Measurements from ENCODE around the gene PROS1.
A peak's percentile ranks its signal among the peaks of the same experiment; 100 is the strongest.

The PROS1 gene

DNA sequence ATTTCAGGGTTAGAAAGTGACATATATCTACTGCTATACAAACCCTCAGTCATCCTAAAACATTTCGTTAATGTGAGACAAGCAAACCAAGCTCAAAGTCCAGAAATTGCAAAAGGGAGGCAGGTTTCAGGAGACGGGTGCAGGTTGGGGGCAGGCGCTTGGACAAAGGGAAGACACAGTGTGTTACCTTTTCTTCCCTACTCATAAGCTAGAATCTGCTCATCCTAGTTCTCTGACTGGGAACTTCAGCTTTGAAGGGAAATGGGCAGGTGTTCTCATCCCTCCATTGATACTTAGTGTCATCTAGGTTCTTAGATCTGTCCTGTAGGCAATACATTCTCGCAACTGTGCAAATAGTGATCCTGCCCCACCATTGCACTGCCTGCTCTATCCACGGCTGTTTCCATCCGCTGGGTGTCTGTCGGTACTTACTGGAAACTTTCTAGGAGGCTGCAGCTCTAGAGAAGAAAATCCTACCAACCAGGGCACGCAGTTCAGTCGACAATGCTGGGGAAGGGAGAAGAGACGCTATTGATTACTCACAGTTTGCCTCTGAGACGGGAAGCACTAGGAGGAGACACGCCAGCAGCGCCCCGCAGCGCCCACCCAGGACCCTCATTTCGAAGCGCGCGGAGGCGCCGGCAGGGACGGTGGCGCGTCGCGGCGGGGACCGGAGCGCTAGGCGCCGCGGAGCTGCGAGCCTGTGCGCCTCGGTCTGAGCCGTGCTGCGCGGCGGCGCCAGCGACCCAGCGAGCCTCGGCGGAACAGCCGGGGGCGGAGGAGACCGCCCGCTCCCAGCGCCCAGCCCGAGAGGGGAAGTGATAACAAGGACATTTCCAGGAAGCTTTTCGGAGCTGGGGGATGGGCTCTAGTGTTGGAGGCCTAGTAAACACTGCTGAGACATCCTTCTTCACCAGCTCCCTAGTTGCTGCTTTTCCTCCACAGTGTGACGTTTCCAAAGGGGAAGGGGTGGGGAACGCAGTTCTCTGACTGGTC is at the start of gene PROS1:
Gene PROS1 (minus strand): TSS at position 766 of the 996 bp plus-strand sequence. CDS start 147 bp downstream, at position 619.
- Histone ChIP-seq H3K79me2 (ENCODE audit: insufficient read depth, low read length) (no peaks in the 10 kb centered on the region), H3K36me3 (ENCODE audit: insufficient read depth, low read length) (no peaks in the 10 kb centered on the region), H3K4me3 (ENCODE audit: low read depth in 1 of 2, low read length in 2 of 2) (peak within 1 kb of the TSS; percentile 33 to 72), H3K27me3 (ENCODE audit: insufficient read depth, low read length, poor library complexity) (no peaks in the 10 kb centered on the region), H4K20me1 (ENCODE audit: insufficient read depth, low read length) (no peaks in the 10 kb centered on the region), H3K9me3 (ENCODE audit: insufficient read depth, low read length, severe bottlenecking) (no peaks in the 10 kb centered on the region), H3K4me2 (ENCODE audit: insufficient read depth, low read length) (peak within 1 kb of the TSS; percentile 78), H3K27ac (ENCODE audit: low read length) (peak within 1 kb of the TSS; percentile 80), H2AFZ (ENCODE audit: low read depth, low read length) (peak within 1 kb of the TSS; percentile 100), H3K9ac (ENCODE audit: low read depth, low read length) (peak within 1 kb of the TSS; percentile 62), H3K4me1 (ENCODE audit: insufficient read depth, low read length) (peaks cover 20% of the 10 kb centered on the region)
- no peak for TF ChIP-seq EZH2 (IDR thresholded peaks at IDR 0.05; ENCODE audit: borderline replicate concordance, low read depth, low read length, severe bottlenecking)
- peak; percentile 53 for TF ChIP-seq CTCF (IDR thresholded peaks at IDR 0.05; ENCODE audit: borderline replicate concordance, extremely low read depth, low read length, poor library complexity, severe bottlenecking)
- ATAC-seq (ENCODE audit: insufficient read depth, low read depth) (peak; percentile 87), DNase-seq (peak; percentile 81)

GRCh38 chr3:94020293-94020692 is 46.6 kb upstream of the PROS1 start:
- no peak overlapping the region for H3K4me3 ChIP-seq (ENCODE audit: low read depth in 1 of 2, low read length in 2 of 2)
- H2AFZ ChIP-seq (ENCODE audit: low read depth, low read length): no peak overlapping the region
- H3K4me2 ChIP-seq (ENCODE audit: insufficient read depth, low read length): no peak overlapping the region
- H3K9me3 ChIP-seq (ENCODE audit: insufficient read depth, low read length, severe bottlenecking): no peaks in the 10 kb centered on the region
- no peaks in the 10 kb centered on the region for H3K36me3 ChIP-seq (ENCODE audit: insufficient read depth, low read length)
- no peaks in the 10 kb centered on the region for H4K20me1 ChIP-seq (ENCODE audit: insufficient read depth, low read length)
- no peak overlapping the region for H3K27ac ChIP-seq (ENCODE audit: low read length)
- no peak for ATAC-seq (ENCODE audit: insufficient read depth, low read depth)
- DNase-seq: no peak
- no peak for TF ChIP-seq EZH2 (IDR thresholded peaks at IDR 0.05; ENCODE audit: borderline replicate concordance, low read depth, low read length, severe bottlenecking)
- no peak overlapping the region for H3K9ac ChIP-seq (ENCODE audit: low read depth, low read length)
- H3K79me2 ChIP-seq (ENCODE audit: insufficient read depth, low read length): no peaks in the 10 kb centered on the region
- H3K4me1 ChIP-seq (ENCODE audit: insufficient read depth, low read length): no peaks in the 10 kb centered on the region
- H3K27me3 ChIP-seq (ENCODE audit: insufficient read depth, low read length, poor library complexity): no peaks in the 10 kb centered on the region

DNA sequence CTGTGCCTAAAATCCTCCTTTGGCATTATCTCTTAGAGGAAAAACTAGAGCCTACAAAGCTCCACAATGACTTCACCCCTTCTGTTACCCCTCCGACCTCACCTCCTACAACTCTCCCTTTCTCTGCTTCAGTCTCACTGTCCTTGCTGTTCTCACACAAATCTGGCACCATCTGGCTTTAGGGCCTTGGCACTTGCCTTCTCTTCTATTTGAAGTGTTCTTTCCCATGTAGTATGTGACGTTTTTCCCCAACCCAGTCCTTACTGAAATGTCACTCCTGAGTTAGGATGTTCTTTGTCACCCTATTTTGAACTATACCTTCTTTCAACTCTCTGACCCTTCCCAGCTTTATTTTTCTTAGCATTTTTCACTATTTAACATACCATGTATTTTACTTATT is 46.0 kb upstream of the PROS1 start:
- H2AFZ ChIP-seq (ENCODE audit: low read depth, low read length): no peak overlapping the region
- no peaks in the 10 kb centered on the region for H3K36me3 ChIP-seq (ENCODE audit: insufficient read depth, low read length)
- no peaks in the 10 kb centered on the region for H3K27me3 ChIP-seq (ENCODE audit: insufficient read depth, low read length, poor library complexity)
- DNase-seq: no peak
- no peak overlapping the region for H3K9ac ChIP-seq (ENCODE audit: low read depth, low read length)
- H3K4me1 ChIP-seq (ENCODE audit: insufficient read depth, low read length): no peaks in the 10 kb centered on the region
- TF ChIP-seq EZH2 (IDR thresholded peaks at IDR 0.05; ENCODE audit: borderline replicate concordance, low read depth, low read length, severe bottlenecking) (no peak), CTCF (IDR thresholded peaks at IDR 0.05; ENCODE audit: borderline replicate concordance, extremely low read depth, low read length, poor library complexity, severe bottlenecking) (no peak)
- H3K4me3 ChIP-seq (ENCODE audit: low read depth in 1 of 2, low read length in 2 of 2): no peak overlapping the region
- no peak for ATAC-seq (ENCODE audit: insufficient read depth, low read depth)
- no peak overlapping the region for H3K4me2 ChIP-seq (ENCODE audit: insufficient read depth, low read length)
- no peaks in the 10 kb centered on the region for H3K9me3 ChIP-seq (ENCODE audit: insufficient read depth, low read length, severe bottlenecking)
- H4K20me1 ChIP-seq (ENCODE audit: insufficient read depth, low read length): no peaks in the 10 kb centered on the region
- no peaks in the 10 kb centered on the region for H3K79me2 ChIP-seq (ENCODE audit: insufficient read depth, low read length)
- H3K27ac ChIP-seq (ENCODE audit: low read length): no peak overlapping the region

DNA sequence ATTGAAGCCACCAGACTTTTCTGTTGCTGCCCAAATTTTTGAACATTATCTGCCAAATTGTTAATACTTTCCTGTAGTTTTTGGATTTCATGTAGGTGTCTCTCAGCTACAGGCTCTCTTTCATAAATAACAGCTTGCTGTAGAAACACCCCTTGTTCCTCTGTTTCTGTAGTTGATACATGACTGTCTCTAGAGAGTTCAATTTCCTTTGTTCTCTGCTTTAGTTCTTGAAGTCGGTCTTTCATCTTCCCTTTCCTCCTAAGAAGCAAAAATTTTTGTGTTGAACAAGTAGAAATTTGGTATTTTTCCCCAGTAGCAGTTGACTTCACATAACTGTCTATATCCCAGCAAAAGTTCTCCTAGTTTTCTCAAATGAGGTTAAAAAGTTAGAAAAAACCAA is 41.3 kb upstream of the PROS1 start:
- no peaks in the 10 kb centered on the region for H3K4me1 ChIP-seq (ENCODE audit: insufficient read depth, low read length)
- H3K79me2 ChIP-seq (ENCODE audit: insufficient read depth, low read length): no peaks in the 10 kb centered on the region
- no peak overlapping the region for H2AFZ ChIP-seq (ENCODE audit: low read depth, low read length)
- DNase-seq (no peak), ATAC-seq (ENCODE audit: insufficient read depth, low read depth) (no peak)
- no peaks in the 10 kb centered on the region for H4K20me1 ChIP-seq (ENCODE audit: insufficient read depth, low read length)
- no peak for TF ChIP-seq EZH2 (IDR thresholded peaks at IDR 0.05; ENCODE audit: borderline replicate concordance, low read depth, low read length, severe bottlenecking)
- TF ChIP-seq CTCF (IDR thresholded peaks at IDR 0.05; ENCODE audit: borderline replicate concordance, extremely low read depth, low read length, poor library complexity, severe bottlenecking): no peak
- H3K9ac ChIP-seq (ENCODE audit: low read depth, low read length): no peak overlapping the region
- no peak overlapping the region for H3K4me2 ChIP-seq (ENCODE audit: insufficient read depth, low read length)
- H3K27ac ChIP-seq (ENCODE audit: low read length): no peak overlapping the region
- H3K36me3 ChIP-seq (ENCODE audit: insufficient read depth, low read length): no peaks in the 10 kb centered on the region
- no peak overlapping the region for H3K4me3 ChIP-seq (ENCODE audit: low read depth in 1 of 2, low read length in 2 of 2)
- H3K9me3 ChIP-seq (ENCODE audit: insufficient read depth, low read length, severe bottlenecking): no peaks in the 10 kb centered on the region
- H3K27me3 ChIP-seq (ENCODE audit: insufficient read depth, low read length, poor library complexity): no peaks in the 10 kb centered on the region

Measured in DND-41 (cell line).